ENCODE data around the gene CDK6. TPM values are rescaled to one million over a fixed set of nuclear protein-coding genes. Genes with fewer than 3 reads are reported as not detected.

The CDK6 gene
- total RNA-seq, 1 experiment from 2014 or later, result 38.7 TPM

GRCh38 chr7:92674379-92674778 lies 162.0 kb downstream of the CDK6 start:
- H3K79me2 ChIP-seq (ENCODE audit: low read length), result no peaks in the 10 kb centered on the region

GRCh38 chr7:92671505-92672169 lies 164.7 kb downstream of the CDK6 start:
- DNase-seq (peak; percentile 72), ATAC-seq (peak; percentile 94)
- Histone ChIP-seq H4K20me1 (ENCODE audit: low read length) (no peaks in the 10 kb centered on the region), H3K36me3 (ENCODE audit: low read depth, low read length) (peaks cover 7% of the 10 kb centered on the region; the same call in 1 of the 2 replicates), H3K79me2 (ENCODE audit: low read length) (no peaks in the 10 kb centered on the region), H3K27ac (ENCODE audit: low read length) (peak overlapping the region; percentile 58), H3K27me3 (ENCODE audit: low read length) (no peaks in the 10 kb centered on the region), H3K9ac (ENCODE audit: low read length) (no peak overlapping the region), H3K9me3 (ENCODE audit: low read length) (no peaks in the 10 kb centered on the region), H3F3A (ENCODE audit: low read length, unreplicated experiment) (no peaks in the 10 kb centered on the region), H3K4me1 (ENCODE audit: insufficient read depth, low read length) (peaks cover 14% of the 10 kb centered on the region), H3K4me2 (ENCODE audit: low read length) (peak overlapping the region; percentile 45), H3K9me2 (replicated peaks; ENCODE audit: low read length) (no peaks in the 10 kb centered on the region), H3K4me3 (ENCODE audit: low read length) (no peak overlapping the region), H2AFZ (ENCODE audit: low read length) (no peak overlapping the region)
- TF ChIP-seq EZH2phosphoT487 (IDR thresholded peaks at IDR 0.05; ENCODE audit: borderline replicate concordance, low read length) (no peak), EZH2 (IDR thresholded peaks at IDR 0.05; ENCODE audit: low read length, unreplicated experiment) (no peak), CTCF (conservative IDR thresholded peaks at IDR 0.05; ENCODE audit: low read depth, low read length) (no peak)
- BruUV-seq (replicated peaks), result no TSS peak
- POLR2A ChIA-PET (ENCODE audit: unreplicated experiment), result interaction anchor here (0.6 to 0.7 kb wide), 2 partner anchors 80 to 141 kb away, joined by 3 read pairs; no protein-coding TSS in a partner anchor
- intact Hi-C loops (cut with micrococcal nuclease), result no loop called here
- CTCF ChIA-PET, result no interaction called here

More at GRCh38 chr7:92674379-92674778, 162.0 kb downstream of the CDK6 start:
- peaks cover 4% of the 10 kb centered on the region; the same call in 1 of the 2 replicates for H3K36me3 ChIP-seq (ENCODE audit: low read depth, low read length)
- no peak overlapping the region for H2AFZ ChIP-seq (ENCODE audit: low read length)
- no peaks in the 10 kb centered on the region for H4K20me1 ChIP-seq (ENCODE audit: low read length)
- no TSS peak for BruUV-seq (replicated peaks)
- TF ChIP-seq EZH2phosphoT487 (IDR thresholded peaks at IDR 0.05; ENCODE audit: borderline replicate concordance, low read length), result no peak
- no peak for TF ChIP-seq EZH2 (IDR thresholded peaks at IDR 0.05; ENCODE audit: low read length, unreplicated experiment)
- no peak for TF ChIP-seq CTCF (conservative IDR thresholded peaks at IDR 0.05; ENCODE audit: low read depth, low read length)
- CTCF ChIA-PET, result no interaction called here
- DNase-seq (no peak), ATAC-seq (no peak)
- H3K27ac ChIP-seq (ENCODE audit: low read length), result no peak overlapping the region
- no peaks in the 10 kb centered on the region for H3F3A ChIP-seq (ENCODE audit: low read length, unreplicated experiment)
- H3K27me3 ChIP-seq (ENCODE audit: low read length), result no peaks in the 10 kb centered on the region
- no peaks in the 10 kb centered on the region for H3K9me3 ChIP-seq (ENCODE audit: low read length)
- peaks cover 10% of the 10 kb centered on the region for H3K4me1 ChIP-seq (ENCODE audit: insufficient read depth, low read length)
- H3K4me3 ChIP-seq (ENCODE audit: low read length), result no peak overlapping the region
- POLR2A ChIA-PET (ENCODE audit: unreplicated experiment), result no interaction called here
- H3K4me2 ChIP-seq (ENCODE audit: low read length), result no peak overlapping the region
- intact Hi-C loops (cut with micrococcal nuclease), result no loop called here
- no peaks in the 10 kb centered on the region for H3K9me2 ChIP-seq (replicated peaks; ENCODE audit: low read length)
- no peak overlapping the region for H3K9ac ChIP-seq (ENCODE audit: low read length)

GRCh38 chr7:92670204-92670851 lies 166.0 kb downstream of the CDK6 start:
- ATAC-seq (no peak), DNase-seq (no peak)
- Histone ChIP-seq H3K4me1 (ENCODE audit: insufficient read depth, low read length) (peaks cover 14% of the 10 kb centered on the region), H2AFZ (ENCODE audit: low read length) (no peak overlapping the region), H3K27me3 (ENCODE audit: low read length) (no peaks in the 10 kb centered on the region), H4K20me1 (ENCODE audit: low read length) (no peaks in the 10 kb centered on the region), H3K79me2 (ENCODE audit: low read length) (no peaks in the 10 kb centered on the region), H3K9me3 (ENCODE audit: low read length) (no peaks in the 10 kb centered on the region), H3K9me2 (replicated peaks; ENCODE audit: low read length) (no peaks in the 10 kb centered on the region), H3K9ac (ENCODE audit: low read length) (no peak overlapping the region), H3K36me3 (ENCODE audit: low read depth, low read length) (peaks cover 7% of the 10 kb centered on the region; the same call in 1 of the 2 replicates), H3K4me3 (ENCODE audit: low read length) (no peak overlapping the region), H3F3A (ENCODE audit: low read length, unreplicated experiment) (no peaks in the 10 kb centered on the region), H3K4me2 (ENCODE audit: low read length) (no peak overlapping the region), H3K27ac (ENCODE audit: low read length) (no peak overlapping the region)
- intact Hi-C loops (cut with micrococcal nuclease), result no loop called here
- TF ChIP-seq EZH2 (IDR thresholded peaks at IDR 0.05; ENCODE audit: low read length, unreplicated experiment), result no peak
- TF ChIP-seq CTCF (conservative IDR thresholded peaks at IDR 0.05; ENCODE audit: low read depth, low read length), result no peak
- no peak for TF ChIP-seq EZH2phosphoT487 (IDR thresholded peaks at IDR 0.05; ENCODE audit: borderline replicate concordance, low read length)
- ChIA-PET CTCF (no interaction called here), POLR2A (ENCODE audit: unreplicated experiment) (no interaction called here)
- BruUV-seq (replicated peaks), result TSS peak; percentile 30
